GM19463 (cell line): ENCODE data around the gene ATP5PF.
"Not testable (repeated sequence)": the region's sequence is repeated elsewhere in the genome, so short reads cannot be mapped to it uniquely, and the experiment has no call there.

Experiments
- ATAC-seq: cut with Tn5 transposase; IDR thresholded peaks from one replicate; pipeline ENCODE4 v1.9.1; 2021; ENCODE audit warnings: mild to moderate bottlenecking, moderate library complexity; ENCODE audit not compliant: unreplicated experiment

The ATP5PF gene

GRCh38 chr21:25732091-25732760 is 2.5 kb downstream of the ATP5PF start:
- ATAC-seq = no peak

- no peak for ATAC-seq
Measured at GRCh38 chr21:25722631-25723030, 12.1 kb downstream of the ATP5PF start.

DNA sequence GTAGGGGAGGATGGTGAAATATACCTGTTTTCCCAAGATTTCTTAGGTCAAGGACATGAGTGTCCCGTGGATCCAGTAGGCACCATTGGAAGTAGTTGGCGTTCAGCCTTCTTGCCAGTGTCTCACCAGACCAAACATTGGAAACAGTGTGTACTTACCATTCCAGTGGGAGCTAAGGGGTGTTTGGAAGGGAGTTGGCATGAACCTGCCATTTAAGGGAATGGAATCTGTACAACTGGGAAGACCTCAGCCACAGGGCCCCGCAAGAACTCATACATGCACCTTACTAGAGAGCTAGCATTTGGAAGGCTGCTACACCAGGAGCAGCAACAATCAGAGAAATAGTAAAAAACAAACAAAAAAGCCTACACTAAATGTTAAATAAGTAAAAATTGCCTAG is 12.7 kb downstream of the ATP5PF start:
- ATAC-seq = no peak

DNA sequence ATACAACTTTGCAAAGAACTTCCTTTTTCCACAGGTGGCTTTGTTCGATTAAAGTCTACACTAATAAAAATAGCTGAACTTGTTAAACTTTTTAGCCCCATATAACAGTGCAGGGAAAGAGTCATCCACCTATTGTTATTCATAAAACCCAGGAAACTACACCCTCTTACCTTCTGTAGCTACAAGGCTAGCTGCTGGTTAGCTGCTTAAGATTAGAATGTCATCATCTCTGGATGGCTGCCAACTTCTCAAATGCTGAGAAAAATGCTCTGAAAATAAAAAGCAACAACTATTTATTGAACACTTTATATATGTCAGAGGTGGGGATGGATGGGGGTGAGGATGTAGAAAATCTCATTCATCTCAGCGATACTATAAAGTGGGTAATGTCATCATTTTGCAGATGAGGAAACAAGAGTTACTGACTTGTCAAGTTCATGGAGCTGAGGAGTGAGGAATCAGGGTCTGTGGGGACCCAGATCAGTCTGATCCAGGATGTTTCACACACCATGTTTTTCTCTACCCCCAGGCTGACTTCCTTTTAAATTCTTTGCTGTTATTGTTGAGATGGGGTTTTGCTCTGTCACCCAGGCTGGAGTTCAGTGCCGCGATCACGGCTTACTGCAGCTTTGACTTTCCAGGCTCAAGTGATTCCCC is 17.1 kb downstream of the ATP5PF start:
- ATAC-seq = no peak

DNA sequence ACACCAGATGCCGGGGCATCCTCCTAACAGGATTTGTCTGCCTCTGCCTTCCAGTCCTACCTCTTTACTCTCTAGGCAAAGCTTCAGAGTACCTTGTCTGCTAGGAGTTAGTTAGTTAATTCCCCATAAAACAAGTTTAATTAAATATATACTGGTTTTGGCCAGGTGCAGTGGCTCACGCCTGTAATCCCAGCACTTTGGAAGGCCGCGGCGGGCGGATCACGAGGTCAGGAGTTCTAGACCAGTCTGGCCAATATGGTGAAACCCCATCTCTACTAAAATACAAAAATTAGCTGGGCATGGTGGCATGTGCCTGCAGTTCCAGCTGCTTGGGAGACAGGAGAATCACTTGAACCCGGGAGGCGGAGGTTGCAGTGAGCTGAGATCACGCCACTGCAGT is 20.6 kb downstream of the ATP5PF start:
- ATAC-seq = not testable (repeated sequence)

- ATAC-seq = no peak
Measured at GRCh38 chr21:25710550-25710949, 24.2 kb downstream of the ATP5PF start.

GRCh38 chr21:25709684-25710265 is 24.9 kb downstream of the ATP5PF start:
- ATAC-seq = no peak

- ATAC-seq = no peak
Measured at GRCh38 chr21:25708467-25709065, 26.1 kb downstream of the ATP5PF start.

DNA sequence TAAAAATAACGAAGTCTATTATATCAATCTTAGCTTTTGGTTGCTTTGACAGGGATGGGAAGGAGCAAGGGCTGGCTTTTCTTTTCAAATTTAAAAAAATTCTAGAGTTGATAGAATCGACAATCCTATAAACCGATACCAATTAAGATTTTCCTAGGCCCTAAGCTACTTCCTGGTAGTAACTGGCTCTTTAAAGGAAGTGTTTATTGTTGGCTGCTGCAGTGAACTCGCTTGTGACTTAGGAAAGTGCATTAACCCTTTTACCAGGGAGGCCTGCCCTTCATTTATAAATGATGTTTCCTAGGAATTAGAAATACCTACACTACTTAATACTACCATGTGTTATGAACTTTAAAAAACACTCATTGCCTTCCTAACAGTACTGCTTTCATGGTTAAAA is 33.2 kb downstream of the ATP5PF start:
- ATAC-seq = no peak

DNA sequence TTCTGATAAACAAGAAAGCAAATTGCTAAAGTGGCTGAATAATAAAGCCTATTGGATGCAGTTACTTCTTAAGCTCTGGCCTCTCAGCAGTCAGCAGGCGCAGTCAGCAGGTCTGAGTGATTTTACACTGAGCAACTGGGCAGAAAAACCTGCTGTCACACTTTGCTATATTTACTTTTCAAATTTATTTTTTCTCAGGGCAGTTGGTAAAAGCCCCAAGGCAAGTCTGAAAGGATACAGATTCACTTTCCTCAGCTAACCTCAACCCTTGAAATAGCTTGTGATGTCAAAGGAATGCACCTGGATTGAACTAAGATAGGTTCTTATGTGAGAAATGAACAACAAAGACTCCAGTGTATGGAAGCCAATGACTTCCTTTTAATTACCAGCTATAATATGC is 34.0 kb downstream of the ATP5PF start:
- no peak for ATAC-seq

DNA sequence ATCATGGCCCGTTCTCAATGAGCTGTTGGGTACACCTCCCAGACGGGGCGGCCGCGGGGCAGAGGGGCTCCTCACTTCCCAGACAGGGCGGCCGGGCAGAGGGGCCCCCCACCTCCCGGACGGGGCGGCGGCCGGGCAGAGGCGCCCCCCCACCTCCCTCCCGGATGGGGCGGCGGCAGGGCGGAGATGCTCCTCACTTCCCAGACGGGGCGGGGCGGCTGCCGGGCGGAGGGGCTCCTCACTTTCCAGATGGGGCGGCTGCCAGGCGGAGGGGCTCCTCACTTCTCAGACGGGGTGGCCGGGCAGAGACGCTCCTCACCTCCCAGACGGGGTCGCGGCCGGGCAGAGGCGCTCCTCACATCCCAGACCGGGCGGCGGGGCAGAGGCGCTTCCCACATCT is 39.2 kb downstream of the ATP5PF start:
- not testable (repeated sequence) for ATAC-seq

DNA sequence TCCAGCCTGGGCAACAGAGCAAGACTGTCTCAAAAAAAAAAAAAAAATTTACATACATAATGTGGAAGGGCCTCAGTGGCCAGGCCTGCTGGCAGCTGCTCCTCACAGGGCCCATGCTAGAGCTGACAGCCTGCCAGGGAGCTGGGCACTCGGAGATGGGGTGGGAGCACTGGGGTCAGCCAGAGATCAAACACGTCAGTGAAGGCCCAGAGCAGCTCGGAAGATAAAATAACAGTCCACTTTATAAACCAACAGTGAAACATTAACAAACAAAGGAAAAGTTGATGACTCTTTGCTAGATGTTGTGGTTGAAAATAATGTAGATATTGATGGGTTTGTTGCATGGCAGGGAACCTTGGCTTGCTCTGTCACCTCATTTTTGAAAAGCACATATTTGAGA is 42.7 kb downstream of the ATP5PF start:
- ATAC-seq = no peak

DNA sequence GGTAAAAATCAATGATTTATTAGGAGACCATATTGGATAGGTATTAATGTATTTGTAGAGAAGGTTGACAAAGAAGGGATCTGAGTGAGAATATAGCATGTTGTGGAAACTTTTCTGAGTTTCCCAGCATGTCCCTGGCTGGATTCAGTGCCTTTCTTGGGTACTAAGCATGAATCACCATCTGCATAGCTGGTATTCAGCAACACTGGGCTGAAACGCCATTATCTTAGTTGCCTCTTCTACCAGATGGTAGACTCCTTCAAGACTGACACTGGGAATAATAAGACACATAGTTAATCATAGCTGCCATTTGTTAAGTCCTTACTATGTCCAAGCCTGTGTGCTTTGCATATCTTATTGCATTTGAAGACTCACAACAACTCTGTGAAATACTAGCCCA is 45.5 kb downstream of the ATP5PF start:
- ATAC-seq = no peak

DNA sequence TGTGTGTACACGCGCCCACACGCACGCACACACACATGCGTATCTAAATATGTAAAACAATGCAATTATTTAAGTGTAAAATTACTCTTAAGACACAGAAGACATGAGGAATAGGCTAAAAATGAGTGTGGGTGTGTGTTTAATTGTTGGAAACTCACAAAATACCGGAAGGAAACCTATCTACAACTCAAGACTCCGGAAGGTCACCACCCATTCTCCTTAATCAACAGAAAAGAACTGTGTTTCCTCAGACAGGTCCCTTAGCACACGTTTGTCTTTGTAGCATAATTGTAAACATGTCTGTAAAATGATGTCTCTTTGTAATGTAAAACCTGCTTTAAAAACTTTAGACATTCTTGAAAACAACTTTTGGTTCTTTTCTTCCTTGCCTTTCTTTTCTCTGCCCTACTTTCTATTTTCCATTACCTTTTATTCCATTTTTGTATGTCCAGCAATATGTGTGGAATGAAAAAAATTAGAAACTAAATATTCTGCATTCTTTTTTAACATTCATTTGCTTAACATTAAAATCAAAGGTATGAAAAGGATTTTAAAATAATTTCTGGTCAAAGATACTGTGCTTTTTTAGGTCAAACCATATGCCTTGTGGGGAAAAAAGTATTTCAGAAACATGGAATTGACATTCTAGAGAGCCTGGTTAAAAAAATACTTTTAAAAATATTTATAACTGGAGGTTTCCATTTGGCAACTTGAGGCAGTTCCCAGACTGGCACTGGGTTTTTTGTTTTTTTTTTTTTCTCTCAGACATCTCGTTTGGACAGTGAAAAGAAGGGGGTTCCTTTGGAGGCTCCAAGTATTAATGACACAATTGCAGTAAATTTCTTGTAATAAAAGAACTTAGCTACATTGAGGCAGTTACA is 46.2 kb downstream of the ATP5PF start:
- no peak for ATAC-seq

DNA sequence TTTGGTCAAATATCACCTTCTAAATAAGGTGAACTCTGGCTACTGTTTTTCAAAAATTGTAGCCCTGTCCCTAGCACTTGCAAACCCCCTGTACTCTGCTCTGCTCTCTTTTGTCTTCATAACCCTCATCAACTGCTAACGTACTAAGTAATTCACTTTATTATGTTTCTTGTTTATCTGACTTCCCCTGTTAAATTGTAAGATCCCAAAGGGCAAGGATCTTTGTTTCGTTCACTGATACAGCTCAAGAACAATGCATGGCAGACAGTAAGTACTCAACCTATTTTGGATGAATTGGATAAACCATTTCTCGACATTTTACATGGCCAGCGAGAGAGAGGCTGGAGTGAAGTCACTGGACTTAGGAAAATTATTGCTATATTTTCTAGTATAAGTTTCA is 46.9 kb downstream of the ATP5PF start:
- ATAC-seq = no peak

- no peak for ATAC-seq
Measured at GRCh38 chr21:25682382-25682781, 52.3 kb downstream of the ATP5PF start.

- ATAC-seq = no peak
Measured at GRCh38 chr21:25676451-25676850, 58.3 kb downstream of the ATP5PF start.
